ENCODE measurements around the gene HP.
A peak's percentile ranks its signal among the peaks of the same experiment; 100 is the strongest.
"Not testable (repeated sequence)": the region's sequence is repeated elsewhere in the genome, so short reads cannot be mapped to it uniquely, and the experiment has no call there.

Gene HP

GRCh38 chr16:72043539-72043938, 10.8 kb upstream of the HP start:
- no peak for DNase-seq

- no peak for DNase-seq
These were observed 10.0 kb upstream of the HP start for GRCh38 chr16:72044296-72044695.

DNA sequence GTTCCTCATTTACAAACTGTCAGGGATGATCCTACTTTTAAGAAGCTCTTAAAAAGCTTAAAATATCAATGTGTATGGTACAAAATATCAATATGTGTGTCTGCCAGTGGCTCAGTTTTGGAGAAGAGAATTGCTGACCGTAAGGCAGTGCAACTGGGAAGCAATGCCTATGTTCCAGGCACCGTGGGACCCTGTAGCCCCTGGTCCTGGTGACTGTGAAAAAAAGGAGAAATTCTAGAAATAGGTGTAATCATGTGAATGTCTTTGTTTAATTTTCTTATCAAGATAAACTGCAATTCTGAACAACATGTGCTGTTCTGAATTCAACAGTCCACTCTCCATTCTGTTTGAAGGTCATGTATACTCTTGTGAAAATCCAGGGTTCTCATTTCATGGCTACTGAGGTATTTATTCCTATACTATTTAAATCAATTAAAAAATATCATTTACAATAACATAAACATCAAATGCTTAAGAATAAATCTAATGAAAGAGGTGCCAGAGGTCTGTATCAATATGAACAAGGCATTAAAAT, 9.4 kb upstream of the HP start:
- no peak for DNase-seq

- DNase-seq, result no peak
These were observed 5.2 kb upstream of the HP start for GRCh38 chr16:72049110-72049509.

DNA sequence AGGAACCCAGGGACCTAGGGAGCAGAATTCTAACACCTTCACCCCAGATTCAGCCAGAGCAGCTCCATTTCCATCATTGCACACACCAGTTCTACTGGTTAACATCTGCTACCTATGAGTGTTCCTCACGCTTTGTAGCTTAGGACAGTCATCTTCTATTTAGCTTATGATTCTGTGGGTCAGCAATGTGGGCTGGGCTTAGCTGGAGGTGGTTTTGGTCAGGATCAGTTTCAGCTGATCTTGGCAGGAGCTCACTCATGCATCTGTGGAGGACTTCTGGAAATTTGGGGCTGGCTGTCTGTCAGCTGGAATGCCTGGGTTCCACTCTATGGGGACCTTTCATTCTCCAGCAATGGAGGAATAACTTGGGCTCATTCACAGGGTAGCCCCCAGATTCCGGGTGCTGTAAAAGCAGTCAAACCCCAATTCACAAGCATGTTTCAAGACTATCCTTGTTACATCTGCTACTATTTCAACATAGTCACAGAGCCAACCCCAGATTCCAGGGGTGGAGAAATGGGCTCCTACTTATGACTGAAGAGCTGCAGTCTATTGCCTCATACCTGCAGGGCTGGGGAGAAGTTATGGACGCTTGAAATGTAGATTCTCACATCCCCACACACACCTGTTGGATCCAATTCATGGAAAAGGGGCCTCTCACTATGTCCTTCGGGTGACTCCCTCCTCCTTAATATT, 3.4 kb upstream of the HP start:
- DNase-seq, result no peak

DNA sequence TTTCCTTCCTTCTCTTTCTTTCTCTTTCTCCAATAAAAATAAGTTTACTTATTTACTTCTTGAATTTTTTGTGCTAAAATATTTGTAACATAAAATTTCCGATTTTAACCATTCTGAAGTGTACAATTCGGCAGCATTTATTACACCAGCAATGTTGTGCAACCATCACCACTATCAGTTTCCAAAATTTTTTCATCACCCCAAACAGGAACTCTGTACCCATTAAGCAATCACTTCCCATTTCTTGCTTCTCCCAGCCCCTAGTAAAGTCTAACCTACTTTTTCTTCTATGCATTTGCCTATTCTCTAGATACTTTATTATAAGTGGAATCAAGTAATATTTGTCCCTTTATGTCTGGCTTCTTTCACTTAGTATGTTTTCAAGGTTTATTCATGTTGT, 2.5 kb upstream of the HP start:
- DNase-seq, result no peak

GRCh38 chr16:72055911-72056310, 1.6 kb downstream of the HP start:
- no peak for DNase-seq

GRCh38 chr16:72057313-72057712, 3.0 kb downstream of the HP start:
- DNase-seq, result not testable (repeated sequence)

GRCh38 chr16:72059060-72059459, 4.8 kb downstream of the HP start:
- not testable (repeated sequence) for DNase-seq

DNA sequence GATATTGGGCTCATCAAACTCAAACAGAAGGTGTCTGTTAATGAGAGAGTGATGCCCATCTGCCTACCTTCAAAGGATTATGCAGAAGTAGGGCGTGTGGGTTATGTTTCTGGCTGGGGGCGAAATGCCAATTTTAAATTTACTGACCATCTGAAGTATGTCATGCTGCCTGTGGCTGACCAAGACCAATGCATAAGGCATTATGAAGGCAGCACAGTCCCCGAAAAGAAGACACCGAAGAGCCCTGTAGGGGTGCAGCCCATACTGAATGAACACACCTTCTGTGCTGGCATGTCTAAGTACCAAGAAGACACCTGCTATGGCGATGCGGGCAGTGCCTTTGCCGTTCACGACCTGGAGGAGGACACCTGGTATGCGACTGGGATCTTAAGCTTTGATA, 6.1 kb downstream of the HP start:
- DNase-seq, result no peak

- no peak for DNase-seq
These were observed 7.3 kb downstream of the HP start for GRCh38 chr16:72061564-72061963.

GRCh38 chr16:72064361-72064894, 10.1 kb downstream of the HP start:
- no peak for DNase-seq

- peak in 1 of 2 donors; percentile 57 for DNase-seq
These were observed 12.4 kb downstream of the HP start for GRCh38 chr16:72066747-72067146.

GRCh38 chr16:72068930-72069329, 14.6 kb downstream of the HP start:
- no peak for DNase-seq

DNA sequence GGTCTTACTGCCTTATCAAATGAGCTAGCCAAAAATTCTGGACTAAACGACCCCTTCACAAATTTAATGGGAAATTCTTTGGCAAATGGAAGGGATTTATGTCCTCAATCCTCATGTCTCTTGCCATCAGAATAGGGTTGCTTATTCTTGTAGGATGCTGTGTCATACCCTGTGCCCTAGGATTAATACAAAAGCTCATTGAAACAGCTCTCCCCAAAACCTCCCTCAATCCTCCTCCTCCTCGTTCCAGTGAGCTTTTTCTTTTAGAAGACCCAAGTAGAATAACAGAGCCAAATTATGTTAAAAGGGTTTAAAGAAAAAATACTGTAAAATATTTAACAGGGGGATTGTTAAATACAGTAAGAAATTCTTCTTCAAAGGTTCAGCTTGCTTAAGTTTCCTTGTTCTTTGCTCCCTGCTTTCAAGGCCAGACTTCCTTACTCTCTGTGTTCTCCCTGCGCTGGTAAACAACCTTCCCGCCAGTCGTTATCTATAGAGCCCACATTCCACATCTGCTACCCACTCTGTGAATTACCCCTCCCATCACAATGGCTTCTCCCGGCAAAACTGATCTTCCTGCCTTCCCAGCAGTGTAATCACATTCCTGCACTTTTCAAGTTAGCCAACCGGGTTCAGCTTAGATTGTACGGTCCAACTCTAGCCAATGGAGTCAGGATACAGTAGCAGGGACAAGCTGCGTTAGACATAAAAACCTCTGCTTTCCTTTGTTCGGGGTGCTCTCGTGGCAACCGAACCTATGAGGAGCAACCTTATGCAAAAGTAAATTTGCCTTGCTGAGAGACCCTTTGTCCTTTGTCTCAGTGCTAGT, 18.4 kb downstream of the HP start:
- DNase-seq, result peak in 1 of 2 donors; percentile 5

DNA sequence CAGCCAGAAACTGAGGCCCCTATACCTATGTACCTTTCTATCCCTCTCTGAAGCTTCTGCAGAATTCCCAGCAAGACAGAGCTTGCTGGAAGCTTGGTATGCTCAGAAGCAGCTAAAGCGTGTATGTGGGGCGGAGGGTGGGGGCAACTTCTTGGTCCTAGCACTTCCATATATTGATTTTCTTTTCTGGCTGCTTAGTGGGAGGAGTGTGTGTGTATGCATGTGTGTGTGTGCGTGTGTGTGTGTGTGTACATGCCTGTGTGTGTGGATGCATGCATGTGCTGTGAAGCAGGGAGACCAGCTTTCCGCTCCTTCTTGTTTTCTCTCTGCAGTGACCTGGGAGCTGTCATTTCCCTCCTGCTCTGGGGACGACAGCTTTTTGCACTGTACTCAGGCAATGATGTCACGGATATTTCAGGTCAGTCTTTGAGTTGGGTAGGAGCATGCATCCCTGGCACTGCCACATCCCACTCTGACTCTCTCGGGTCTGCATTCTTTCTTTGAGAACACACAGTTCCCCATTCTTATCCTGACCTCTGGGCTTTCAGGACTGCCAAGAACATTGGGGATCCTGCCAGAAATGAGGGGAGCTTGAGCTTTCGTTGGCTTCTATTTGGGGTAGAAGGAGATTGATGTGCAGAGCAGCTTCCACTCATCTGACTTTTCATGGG, 19.4 kb downstream of the HP start:
- peak; percentile 12 to 61 for DNase-seq

- not testable (repeated sequence) for DNase-seq
These were observed 20.8 kb downstream of the HP start for GRCh38 chr16:72075067-72075466.

- DNase-seq, result not testable (repeated sequence)
These were observed 22.8 kb downstream of the HP start for GRCh38 chr16:72076991-72077706.

- DNase-seq, result no peak
These were observed 29.6 kb downstream of the HP start for GRCh38 chr16:72083778-72084404.

DNA sequence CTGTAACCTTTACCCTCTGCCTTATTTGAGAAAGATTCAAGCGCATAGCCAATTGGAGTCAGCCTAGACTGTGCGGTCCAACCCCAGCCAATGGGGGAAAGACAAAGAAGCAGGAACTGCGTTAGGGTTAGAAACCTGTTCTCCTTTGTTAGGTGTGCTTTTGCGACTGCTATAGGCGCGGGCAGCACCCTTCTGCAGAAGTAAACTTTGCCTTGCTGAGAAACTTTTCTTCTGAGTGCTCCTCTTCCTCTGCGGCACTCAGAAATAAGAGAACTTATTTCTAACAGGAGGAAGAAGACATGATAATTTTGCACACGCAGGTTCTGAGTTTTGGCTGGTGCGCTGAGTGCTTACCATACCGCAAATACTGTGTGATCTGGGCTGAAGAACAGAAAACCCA, 30.1 kb downstream of the HP start:
- DNase-seq, result no peak

GRCh38 chr16:72085002-72085401, 30.7 kb downstream of the HP start:
- no peak for DNase-seq

GRCh38 chr16:72091217-72091616, 36.9 kb downstream of the HP start:
- no peak for DNase-seq

Measured in hippocampal formation (tissue), 2 donors.